Hematopoietic multipotent progenitor cell treated with erythropoietin and hydrocortisone succinate and interleukin-3 and kit ligand, for 8 days (in vitro differentiated cells): Measurements from ENCODE around the gene CD84.
A peak's percentile ranks its signal among the peaks of the same experiment; 100 is the strongest.
"Not testable (repeated sequence)": the region's sequence is repeated elsewhere in the genome, so short reads cannot be mapped to it uniquely, and the experiment has no call there.

ENCODE experiments used
- DNase-seq: peaks from one replicate; pipeline ENCODE4 v3.0.0-alpha.2; 2015

The CD84 gene

DNA sequence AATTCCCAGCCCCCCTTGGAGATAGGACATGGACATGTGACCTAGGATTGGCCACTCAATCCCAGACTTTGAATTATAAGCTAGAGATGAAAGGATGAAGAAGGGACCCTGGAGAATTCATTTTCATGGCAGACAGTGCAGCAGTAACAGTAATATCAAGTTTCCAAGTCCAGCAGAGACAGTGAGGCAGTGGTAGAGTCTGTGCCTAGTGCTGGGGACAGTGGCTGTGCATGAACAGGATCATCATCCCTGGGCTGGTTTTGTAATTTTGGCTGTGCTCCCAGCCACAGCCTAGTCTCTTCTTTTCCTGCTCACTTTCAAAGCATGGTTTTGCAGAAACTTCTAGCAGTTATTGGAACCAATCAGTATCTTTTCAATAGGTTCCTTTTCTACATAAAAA is 29.6 kb upstream of the CD84 start:
- no peak for DNase-seq

GRCh38 chr1:160608514-160608913 is 29.2 kb upstream of the CD84 start:
- no peak for DNase-seq

- no peak for DNase-seq
Observed at GRCh38 chr1:160608057-160608456, 28.8 kb upstream of the CD84 start.

GRCh38 chr1:160607672-160608032 is 28.4 kb upstream of the CD84 start:
- DNase-seq: no peak

- peak; percentile 92 for DNase-seq
Observed at GRCh38 chr1:160607011-160607671, 27.8 kb upstream of the CD84 start.

GRCh38 chr1:160606611-160607010 is 27.3 kb upstream of the CD84 start:
- DNase-seq: no peak

GRCh38 chr1:160605792-160606479 is 26.6 kb upstream of the CD84 start:
- peak; percentile 41 for DNase-seq

DNA sequence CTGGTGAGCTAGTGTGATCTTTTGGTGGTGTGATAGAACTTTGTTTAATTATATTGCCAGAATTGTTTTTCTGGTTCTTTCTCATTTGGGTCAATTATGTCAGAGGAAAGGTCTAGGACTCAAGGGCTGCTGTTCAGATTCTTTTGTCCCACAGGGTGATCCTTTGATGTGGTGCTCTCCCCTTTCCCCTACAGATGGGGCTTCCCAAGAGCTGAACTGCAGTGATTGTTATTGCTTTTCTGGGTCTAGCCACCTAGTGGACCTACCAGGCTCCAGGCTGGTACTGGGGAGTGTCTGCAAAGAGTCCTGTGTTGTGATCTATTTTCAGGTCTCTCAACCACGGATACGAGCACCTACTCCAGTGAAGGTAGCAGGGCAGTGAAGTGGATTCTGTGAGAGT is 25.9 kb upstream of the CD84 start:
- no peak for DNase-seq

GRCh38 chr1:160597705-160598104 is 18.4 kb upstream of the CD84 start:
- DNase-seq: no peak

DNA sequence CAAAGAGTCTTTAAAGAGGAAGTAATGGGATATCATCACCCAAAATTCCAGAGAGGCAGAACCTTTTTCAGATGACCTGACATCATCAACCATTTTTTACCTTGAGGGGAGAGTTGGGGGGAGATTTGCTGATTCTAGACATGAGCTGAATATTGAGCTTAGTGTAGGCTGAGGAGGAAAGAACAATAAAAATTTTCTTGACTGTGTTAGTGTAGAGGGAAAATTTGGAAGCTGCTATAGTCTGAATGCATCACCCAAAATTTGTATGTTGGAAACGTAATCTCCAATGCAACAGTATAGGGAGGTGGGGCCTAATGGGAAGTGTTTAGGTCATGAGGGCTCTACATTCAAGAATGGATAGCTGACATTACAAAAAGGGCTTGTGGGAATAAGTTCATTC is 17.8 kb upstream of the CD84 start:
- no peak for DNase-seq

GRCh38 chr1:160590488-160590887 is 11.2 kb upstream of the CD84 start:
- DNase-seq: no peak

DNA sequence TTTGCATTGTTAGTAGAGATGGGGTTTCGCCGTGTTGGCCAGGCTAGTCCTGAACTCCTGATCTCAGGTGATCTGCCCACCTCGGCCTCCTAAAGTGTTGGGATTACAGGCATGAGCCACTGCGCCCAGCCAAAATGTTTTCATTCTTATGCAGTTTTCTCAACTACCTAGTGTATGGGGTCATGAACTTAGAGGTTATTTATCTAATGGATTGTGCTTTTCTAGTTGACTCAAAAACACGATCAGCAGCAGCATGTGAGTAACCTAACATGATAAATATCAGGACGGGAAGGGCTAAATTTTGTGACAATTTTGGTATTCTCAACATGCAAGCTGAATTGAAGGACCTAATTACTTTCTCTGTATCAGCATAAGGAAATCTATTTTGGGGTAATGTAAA is 9.2 kb upstream of the CD84 start:
- no peak for DNase-seq

DNA sequence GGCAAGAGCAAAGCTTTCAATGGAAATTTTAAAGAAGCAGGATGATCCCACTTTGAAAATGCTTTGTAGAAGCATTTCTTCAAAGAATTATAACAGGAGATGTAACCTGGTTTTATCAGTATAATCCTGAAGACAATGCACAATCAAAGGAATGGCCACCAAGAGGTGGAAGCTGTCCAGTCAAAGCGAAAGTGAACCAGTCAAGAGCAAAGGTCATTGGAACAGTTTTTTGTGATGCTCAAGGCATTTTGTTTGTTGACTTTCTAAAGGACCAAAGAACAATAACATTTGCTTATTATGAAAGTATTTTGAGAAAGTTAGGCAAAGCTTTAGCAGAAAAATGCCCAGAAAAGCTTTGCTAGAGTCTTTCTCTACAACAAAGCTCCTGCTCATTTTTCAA is 5.5 kb upstream of the CD84 start:
- no peak for DNase-seq

- not testable (repeated sequence) for DNase-seq
Observed at GRCh38 chr1:160582976-160583375, 3.7 kb upstream of the CD84 start.

GRCh38 chr1:160581961-160582360 is 2.7 kb upstream of the CD84 start:
- peak; percentile 78 for DNase-seq

- peak; percentile 52 for DNase-seq
Observed at GRCh38 chr1:160580221-160580812, 1.0 kb upstream of the CD84 start.

DNA sequence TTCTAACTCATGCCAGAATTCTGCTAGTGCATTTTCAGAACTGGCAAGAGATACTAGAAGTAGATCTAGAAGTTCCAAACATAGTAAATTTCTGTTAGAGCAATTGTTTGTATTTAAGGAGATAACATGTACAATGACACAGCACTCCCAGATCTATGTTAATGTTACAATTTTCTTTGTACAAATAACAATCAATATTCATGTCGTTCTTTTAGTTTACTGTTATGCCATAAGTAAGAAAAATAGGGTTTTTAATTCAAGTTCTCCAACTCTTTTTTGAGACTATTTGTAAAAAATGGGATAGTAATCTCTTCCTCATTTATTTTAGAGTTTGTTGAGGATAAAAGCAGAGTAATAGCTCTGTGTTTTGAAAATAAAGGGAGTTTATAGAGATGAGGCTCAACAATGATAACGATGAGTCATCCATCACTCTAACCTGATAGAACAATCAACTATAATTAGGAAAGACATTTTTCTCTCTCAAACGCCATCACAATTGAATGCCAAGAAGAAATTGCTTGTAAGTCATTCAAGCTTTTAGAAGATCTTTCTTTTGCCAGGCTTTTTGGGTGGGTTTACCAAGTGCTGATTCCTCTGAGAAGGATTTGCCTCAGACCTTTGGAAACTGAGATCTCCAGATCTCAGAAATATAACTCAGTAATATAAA is 638 bp downstream of the CD84 start:
- DNase-seq: peak; percentile 79

GRCh38 chr1:160578175-160578524 is 1.1 kb downstream of the CD84 start:
- DNase-seq: no peak

DNA sequence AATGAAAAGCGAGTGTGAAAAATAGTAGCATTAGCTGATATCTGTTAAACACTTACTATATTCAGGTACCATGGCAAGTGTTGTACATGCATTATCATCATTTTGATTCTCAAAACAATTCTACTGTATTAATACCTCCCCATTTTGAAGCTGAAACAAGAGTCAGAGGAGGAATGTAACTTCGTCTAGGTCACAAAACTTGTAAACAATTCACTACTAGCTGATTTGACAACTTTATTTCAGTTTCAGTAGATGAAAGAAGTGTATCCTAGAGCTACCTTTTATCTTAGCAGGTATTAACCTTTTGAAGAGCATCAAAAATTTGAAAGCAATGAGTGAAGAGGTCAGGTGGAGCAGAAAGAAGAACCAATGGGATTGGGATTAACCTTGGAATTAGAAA is 1.6 kb downstream of the CD84 start:
- DNase-seq: no peak

GRCh38 chr1:160576884-160577283 is 2.4 kb downstream of the CD84 start:
- no peak for DNase-seq

DNA sequence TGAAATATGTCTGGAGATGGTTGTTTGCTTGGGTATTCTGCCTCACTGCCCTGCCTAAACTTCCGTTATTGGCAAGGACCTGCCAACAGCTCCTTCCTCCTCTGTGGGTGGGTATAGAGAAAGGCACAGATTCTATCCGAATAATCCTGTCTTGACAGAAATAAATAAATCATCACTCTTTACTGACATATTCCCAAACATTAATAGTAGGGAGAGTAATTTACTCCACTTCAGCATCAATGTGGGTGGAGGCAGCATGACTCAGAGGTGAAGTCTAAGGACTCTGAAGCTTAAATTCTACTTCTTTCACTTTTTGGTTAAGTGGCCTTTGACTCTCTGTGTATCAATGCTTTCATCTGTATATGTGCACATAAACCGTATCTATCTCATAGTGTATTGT is 2.9 kb downstream of the CD84 start:
- DNase-seq: no peak

DNA sequence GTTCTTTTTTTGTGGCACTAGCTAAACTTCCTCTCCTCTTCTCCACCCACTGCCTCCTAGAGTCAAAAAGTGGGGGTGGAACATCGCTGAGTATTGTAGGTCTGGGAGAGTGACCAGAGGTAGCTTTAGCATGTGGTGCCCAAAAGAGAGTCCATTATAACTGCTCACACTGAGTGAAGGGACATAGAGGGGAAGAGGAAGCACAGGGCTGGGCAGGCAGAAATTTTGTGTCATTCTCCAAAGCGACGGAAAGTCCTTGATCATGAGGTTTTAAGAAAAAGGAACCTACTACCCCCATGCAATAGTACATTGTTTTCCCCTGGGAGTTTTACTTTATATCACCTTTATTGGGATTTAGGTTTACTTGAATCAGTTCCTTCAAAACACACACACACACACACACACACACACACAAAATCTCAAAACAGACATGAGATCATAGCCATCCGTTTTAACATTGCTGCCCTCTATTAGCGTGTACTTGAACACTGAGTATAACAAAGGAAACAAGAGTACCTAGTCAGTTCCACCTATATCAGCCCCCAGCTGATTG is 4.1 kb downstream of the CD84 start:
- DNase-seq: peak; percentile 62

DNA sequence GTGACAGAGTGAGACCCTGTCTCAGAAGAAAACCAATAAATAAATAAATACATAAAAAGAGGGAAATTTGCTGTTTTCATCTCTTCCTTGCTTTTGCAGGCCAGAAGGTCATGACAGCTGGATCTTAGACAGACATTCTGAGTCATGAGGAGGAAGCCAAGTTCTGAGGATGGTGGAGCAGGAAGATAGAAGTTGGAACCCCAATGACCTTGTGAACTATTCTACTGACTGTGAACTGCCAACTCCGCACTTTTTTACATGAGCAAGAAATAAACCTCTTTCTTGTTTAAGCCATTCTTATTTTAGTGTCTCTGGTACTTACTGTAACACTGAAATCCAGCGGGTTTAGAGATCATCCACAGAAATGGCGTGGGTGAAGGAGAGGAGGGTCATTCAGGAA is 8.5 kb downstream of the CD84 start:
- DNase-seq: no peak

- DNase-seq: no peak
Observed at GRCh38 chr1:160569806-160570205, 9.5 kb downstream of the CD84 start.
